ENCODE data around the gene SETD2. TPM values are rescaled to one million over a fixed set of nuclear protein-coding genes. Genes with fewer than 3 reads are reported as not detected.

The SETD2 gene
- total RNA-seq, 1 experiment from 2014 or later = 60.8 TPM

GRCh38 chr3:47042231-47042791 is 121.6 kb downstream of the SETD2 start:
- H3T11ph ChIP-seq (ENCODE audit: low read length) = no peak overlapping the region
- Mint-ChIP-seq H3K4me1 (no peaks in the 10 kb centered on the region), H3K9me3 (no peaks in the 10 kb centered on the region), H3K4me3 (no peak overlapping the region), H3K27me3 (ENCODE audit: low read depth) (no peaks in the 10 kb centered on the region), H3K36me3 (ENCODE audit: insufficient read depth in 1 of 3, low read depth in 3 of 3) (peaks cover 25 to 61% (median 57%) of the 10 kb centered on the region in 3 experiments), H3K27ac (peak overlapping the region in 1 of 3 experiments; percentile 66; a peak in 1 of 7 replicates)
- no peak overlapping the region for H3K4ac ChIP-seq (ENCODE audit: low read depth, low read length)
- no peaks in the 10 kb centered on the region for H3K79me2 ChIP-seq (ENCODE audit: insufficient read depth, low read length)
- no peak overlapping the region for H2BK20ac ChIP-seq (ENCODE audit: low read depth, low read length, poor library complexity, severe bottlenecking)
- H3K18ac ChIP-seq (ENCODE audit: insufficient read length, low read depth, low read length) = no peak overlapping the region
- H3K23me2 ChIP-seq (ENCODE audit: insufficient read length, low read depth, low read length, poor library complexity, severe bottlenecking) = no peaks in the 10 kb centered on the region
- H4K8ac ChIP-seq (replicated peaks; ENCODE audit: insufficient read length, low read depth, low read length) = no peak overlapping the region
- H3K4me2 ChIP-seq (ENCODE audit: insufficient read depth, insufficient read length, low read length) = no peak overlapping the region
- no peak for TF ChIP-seq CTCF (conservative IDR thresholded peaks at IDR 0.05)
- H2BK12ac ChIP-seq (ENCODE audit: insufficient read length, low read depth, low read length) = no peak overlapping the region
- no peak overlapping the region for H3K56ac ChIP-seq (ENCODE audit: insufficient read length, low read depth, low read length)
- DNase-seq = no peak
- no peaks in the 10 kb centered on the region for H4K20me1 ChIP-seq (ENCODE audit: control insufficient read depth, insufficient read depth, insufficient read length)
- no peak overlapping the region for H3K14ac ChIP-seq (ENCODE audit: insufficient read depth, low read length)
- H3K79me1 ChIP-seq (ENCODE audit: insufficient read depth, low read depth, low read length, poor library complexity, severe bottlenecking) = no peaks in the 10 kb centered on the region
- no peaks in the 10 kb centered on the region for H3K27me3 ChIP-seq (ENCODE audit: insufficient read depth, low read length)
- no peak overlapping the region for H4K91ac ChIP-seq (ENCODE audit: insufficient read length, low read depth, low read length)
- no peak overlapping the region for H2BK15ac ChIP-seq (ENCODE audit: low read depth, low read length)
- no peak overlapping the region for H2BK5ac ChIP-seq (ENCODE audit: insufficient read length, low read length)
- H3K9me3 ChIP-seq (ENCODE audit: control insufficient read depth, low read depth, low read length) = no peaks in the 10 kb centered on the region
- no peak overlapping the region for H4K5ac ChIP-seq (ENCODE audit: insufficient read length, low read depth, low read length)
- no peak overlapping the region for H3K9ac ChIP-seq (ENCODE audit: extremely low read depth, insufficient read length, low read length)
- no peak overlapping the region for H2AK5ac ChIP-seq (ENCODE audit: insufficient read length, low read length)
- no peaks in the 10 kb centered on the region for H3K4me1 ChIP-seq (ENCODE audit: insufficient read depth, low read length)
- H3K23ac ChIP-seq (ENCODE audit: insufficient read length, low read depth, low read length) = no peak overlapping the region
- no CpG with 5 or more reads among the region's 5 CpGs for WGBS (ENCODE audit: extremely low coverage, insufficient read length, low lambda C conversion rate)
- H3K27ac ChIP-seq (ENCODE audit: insufficient read length, low read depth, low read length) = no peak overlapping the region
- no peak overlapping the region for H2AFZ ChIP-seq (ENCODE audit: low read length)
- H2BK120ac ChIP-seq (ENCODE audit: low read depth, low read length, poor library complexity, severe bottlenecking) = no peak overlapping the region

Measured in H9 (cell line).